ENCODE measurements around the gene FAM169A.
"Not testable (repeated sequence)": the region's sequence is repeated elsewhere in the genome, so short reads cannot be mapped to it uniquely, and the experiment has no call there.

FAM169A gene

DNA sequence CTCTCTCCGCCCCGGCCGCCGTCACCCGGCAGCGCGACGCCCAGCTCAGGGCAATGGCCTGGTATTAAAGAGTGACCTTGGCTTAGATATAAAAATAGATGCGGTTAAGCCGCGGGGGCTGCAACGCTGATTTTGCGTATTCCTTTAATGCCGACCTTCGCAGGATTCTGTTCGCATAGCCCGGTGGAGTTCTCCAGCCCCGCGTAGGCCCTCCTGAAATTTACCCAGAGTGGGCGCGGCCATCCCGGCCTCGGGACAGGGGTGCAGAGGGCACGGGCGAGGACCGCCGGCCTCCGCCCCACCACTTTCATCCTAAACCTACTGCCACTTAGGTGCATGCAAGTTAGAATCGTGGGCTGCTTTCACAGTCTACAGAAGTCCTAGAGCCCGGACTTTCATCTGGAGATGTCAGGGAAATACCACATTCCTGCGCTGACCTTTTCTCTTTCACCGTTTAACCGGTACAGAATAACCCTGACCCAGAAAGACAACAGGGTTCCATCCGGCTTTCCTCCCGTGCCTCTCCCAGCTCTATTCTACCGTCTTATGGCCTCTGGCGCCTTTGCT, 492 bp upstream of the FAM169A start:
- DNase-seq = peak in 1 of 2 experiments; percentile 3

DNA sequence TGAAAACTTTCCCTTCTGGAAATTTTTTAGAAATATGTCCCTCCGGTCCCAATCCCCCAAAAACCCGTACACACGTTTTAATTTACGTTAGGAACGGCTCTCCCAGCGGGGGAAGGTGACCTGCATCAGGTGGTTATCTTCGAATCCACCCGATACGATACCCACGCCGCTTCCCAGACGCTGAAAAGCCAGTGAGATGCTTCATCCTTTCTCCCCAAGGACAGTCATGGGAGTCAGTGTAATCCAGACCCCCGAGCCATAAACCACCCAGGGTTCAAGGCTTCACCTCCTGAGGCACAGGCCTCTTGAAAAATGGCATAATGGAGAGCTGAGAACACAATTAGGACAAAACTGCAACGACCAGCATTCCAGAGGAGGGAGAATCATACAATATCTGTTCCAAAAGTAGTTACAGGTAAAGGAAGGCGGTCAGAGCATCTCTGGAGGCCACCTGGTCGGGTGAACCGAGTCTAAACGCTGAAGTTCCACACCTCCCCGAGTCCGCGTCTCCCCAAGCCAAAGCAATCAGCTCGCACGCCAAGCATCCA, 857 bp downstream of the FAM169A start:
- peak; percentile 10 to 32 for DNase-seq

DNA sequence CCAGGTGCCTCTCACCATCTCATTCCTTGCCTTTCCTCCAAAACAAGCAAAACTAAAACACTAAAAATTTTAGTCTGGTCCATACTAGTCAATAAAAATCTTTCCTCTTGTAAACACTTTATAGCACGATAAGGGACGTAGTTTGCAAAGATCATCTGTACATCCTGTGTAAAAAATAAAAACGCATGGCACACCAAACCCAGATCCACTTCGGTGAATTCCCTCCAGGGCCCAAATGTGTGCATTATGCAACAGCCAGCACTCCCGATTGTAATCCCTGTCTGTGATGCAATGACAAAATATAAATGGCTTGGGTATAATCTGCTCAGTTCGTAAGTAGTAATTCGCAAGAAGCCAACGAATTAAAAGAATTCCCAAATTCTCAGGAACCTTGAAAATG, 1.4 kb downstream of the FAM169A start:
- DNase-seq = no peak

DNA sequence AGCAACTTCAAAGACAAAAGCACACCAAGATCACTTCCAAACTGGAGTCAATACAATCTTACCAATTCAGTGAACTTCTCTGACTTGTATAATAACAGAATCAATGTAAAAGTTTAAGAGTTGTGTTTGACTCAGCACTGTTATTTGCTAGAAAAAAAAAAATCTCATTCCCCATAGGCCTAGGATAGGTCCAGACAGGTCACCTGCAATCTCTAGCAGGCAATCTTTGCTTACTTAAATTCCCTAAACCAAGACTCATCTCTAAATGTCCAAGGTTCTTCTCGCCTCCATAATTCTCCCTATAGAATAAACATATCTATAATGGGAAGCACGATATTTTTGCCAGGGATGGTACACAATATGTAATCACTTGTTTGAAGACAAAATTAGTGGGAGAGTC, 2.5 kb downstream of the FAM169A start:
- no peak for DNase-seq

DNA sequence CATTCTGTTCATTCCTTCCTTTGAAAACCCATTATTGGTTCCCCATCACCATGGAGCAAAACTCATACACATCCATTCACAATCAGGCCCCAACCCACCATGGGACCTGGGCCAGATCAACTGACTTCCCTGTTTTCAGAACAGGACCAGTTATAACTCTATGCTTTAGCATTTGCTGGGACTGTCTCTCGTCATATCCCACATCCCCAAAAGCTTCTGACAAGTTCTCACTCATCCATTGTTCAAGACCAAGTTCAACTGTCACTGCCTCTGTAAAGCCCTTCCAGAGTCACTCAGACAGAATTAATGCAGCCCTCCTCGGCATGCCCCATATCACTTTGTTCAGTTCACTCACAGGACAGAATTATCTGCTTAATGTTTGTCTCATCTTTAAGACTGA, 4.0 kb downstream of the FAM169A start:
- DNase-seq = no peak

DNA sequence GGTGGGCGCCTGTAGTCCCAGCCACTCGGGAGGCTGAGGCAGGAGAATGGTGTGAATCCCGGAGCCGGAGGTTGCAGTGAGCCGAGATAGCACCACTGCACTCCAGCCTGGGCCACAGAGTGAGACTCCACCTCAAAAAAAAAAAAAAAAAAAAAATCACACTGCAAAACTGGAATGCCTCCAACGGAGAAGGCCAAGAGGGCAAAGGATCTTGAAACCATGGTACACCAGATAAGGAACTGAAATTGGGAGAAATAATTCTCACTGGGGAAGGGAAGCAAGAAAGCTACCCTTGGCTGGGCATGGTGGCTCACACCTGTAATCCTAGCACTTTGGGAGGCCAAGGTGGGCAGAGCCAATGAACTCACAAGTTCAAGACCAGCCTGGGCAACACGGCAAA, 9.2 kb downstream of the FAM169A start:
- not testable (repeated sequence) for DNase-seq

DNA sequence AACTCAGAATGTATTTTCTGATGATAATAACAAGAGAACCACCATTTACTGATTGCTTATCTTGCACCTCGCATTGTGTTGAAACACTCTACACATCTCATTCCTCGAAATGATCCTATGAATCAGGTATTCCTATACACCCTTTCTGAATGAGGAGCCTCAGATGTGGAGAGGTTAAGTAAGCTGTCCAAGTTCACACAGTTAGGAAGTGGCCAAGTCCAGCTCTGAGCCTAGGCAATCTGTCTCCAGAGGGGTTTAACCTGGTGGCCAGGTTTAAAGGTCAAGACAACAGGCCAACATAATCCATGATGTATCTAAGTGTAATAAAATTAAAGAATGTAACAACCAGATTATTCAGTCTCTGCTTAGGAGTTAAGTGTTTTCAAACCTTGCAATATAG, 12.9 kb downstream of the FAM169A start:
- no peak for DNase-seq

DNA sequence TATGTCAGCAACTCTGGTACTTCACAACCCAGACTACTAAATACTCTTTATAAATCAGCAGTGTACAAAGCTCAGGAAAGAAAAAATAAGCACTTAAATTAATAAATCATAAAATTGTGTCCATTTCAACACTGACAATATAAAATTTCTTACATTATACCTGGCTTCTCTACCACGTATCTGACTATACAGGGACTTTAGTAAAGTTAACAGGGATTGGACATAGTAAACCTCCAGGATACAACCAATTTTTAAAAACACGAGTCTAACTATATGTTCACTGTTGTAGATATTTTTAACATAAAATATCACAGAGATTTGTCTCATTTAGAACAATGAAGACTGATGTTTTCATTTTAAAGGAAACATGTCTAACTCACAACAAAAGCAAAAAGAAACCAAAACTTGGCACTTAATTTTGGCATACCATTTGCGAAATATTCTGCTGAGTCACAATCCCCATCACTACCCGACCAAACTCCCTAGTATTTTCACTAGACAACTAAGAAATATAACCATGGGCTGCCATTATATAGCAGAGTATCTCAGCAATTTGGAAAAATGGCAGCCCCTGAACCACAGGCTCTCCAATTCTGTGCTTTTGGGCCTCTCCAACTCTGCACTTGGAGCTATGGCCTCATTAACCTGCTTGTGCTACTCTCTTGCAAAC, 14.4 kb downstream of the FAM169A start:
- DNase-seq = no peak

DNA sequence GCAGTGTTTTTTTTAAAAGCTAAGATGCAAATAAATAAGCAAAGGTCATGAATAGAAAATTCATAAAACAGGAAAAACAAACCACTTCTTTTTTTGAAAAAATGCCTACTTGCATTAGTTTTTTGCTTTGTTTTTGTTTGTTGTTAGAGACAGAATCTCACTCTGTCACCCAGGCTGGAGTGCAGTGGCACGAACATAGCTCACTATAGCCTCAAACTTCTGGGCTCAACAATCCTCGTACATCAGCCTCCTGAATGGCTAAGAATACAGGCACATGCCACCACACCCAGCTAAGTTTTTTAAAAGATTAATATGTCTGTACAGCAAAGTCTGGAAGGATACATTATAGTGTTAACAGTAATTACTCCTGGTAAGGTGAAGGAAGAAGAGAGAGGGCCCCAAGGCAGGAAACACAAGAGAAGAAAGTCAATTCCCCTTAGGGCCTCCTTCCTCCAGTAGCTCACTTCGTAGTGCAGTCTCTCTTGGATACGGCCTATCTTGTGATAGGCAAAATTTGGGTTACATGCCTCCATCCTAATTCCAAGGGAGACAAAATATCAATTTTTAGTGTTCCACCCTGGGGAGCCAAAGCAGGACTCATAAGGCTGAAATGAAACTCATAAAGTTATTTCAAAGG, 15.3 kb downstream of the FAM169A start:
- DNase-seq = no peak

DNA sequence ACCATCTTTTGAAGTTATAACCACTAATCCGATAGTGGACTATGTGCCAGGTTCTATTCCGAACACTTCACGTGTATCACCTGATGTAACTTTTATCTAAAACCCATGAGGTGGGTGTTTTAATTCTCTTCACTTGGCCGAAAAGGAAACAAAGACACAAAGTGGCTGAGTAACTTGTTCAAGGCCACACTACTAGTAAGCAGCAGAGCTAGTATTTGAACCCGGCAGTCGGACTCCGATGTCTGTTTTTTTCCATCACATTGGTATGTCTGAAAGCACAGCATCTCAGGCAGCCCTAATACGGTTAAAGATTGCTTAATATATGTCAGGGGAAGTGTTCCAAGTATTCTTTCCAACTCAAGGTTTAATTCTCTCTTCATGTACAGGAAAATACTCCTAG, 16.2 kb downstream of the FAM169A start:
- no peak for DNase-seq

DNA sequence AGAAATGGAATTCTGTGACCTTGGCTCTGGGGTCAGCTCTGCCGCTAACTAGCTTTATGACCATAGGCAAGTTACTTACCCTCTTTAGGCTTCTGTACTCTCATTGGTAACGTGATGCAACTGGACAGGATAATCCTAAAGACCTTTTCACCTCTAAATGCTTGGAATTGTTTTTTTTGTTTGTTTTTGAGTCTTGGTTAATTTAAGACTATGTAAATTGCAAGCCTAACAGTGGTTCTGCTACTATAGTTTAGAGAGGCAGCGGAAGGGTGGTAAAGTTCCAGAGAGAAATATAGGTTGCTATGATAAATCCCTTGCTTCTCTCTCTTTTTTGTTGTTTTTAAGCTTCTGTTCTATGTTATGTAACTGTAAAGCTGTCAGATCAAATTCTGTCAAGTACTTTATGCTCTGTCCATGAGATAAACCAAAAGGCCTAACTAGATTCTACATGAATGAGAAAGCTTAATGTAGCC, 17.6 kb downstream of the FAM169A start:
- DNase-seq = no peak

DNA sequence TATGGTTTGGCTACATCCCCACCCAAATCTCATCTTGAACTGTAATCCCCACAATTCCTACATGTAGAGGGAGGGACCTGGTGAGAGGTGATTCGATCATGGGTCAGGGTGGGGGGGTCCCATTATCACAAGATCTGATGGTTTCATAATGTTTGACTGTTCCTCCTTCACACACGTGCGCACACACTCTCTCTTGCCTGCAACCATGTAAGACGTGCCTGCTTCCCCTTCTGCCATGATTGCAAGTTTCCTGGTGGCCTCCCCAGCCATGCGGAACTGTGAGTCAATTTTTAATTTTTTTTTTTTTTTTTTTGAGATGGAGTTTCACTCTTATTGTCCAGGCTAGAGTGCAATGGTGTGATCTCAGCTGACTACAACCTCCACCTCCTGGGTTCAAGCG, 27.0 kb downstream of the FAM169A start:
- DNase-seq = no peak

DNA sequence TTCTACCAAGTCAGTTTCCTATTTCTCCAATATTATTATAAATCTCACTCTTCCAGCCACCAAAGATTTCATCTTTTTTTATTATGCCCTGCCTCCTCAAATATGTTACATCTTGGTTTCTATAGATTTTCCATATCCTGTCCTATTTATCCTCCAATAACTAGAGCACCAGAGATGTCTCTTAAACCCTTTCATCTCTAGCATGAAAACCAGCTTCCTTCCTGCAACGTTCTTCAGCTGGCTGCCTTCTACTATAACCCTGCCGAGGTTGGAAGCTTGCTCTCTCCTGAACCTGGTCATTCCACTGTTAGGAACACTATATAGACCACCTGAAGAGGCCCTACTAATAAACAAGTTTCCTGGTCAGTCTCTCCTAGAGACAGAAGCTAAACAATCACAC, 27.9 kb downstream of the FAM169A start:
- DNase-seq = no peak

DNA sequence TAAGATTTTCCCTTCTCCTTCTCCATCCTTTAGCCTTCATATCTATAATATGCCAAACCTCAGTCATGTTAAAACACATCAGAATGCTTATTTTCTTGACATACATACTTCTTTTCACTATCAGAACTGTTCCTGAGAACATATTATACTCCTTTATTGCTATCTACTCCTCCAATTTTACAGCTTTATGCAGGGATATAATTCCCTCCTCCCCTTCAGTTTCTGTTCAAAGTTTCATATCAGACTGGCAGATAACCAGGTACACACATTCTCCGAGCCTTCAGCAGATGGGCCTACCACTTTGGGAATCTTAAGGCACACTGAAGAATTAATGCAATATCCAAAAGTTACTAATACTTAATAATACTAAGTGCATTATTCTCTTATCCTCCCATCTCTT, 29.1 kb downstream of the FAM169A start:
- DNase-seq = no peak

DNA sequence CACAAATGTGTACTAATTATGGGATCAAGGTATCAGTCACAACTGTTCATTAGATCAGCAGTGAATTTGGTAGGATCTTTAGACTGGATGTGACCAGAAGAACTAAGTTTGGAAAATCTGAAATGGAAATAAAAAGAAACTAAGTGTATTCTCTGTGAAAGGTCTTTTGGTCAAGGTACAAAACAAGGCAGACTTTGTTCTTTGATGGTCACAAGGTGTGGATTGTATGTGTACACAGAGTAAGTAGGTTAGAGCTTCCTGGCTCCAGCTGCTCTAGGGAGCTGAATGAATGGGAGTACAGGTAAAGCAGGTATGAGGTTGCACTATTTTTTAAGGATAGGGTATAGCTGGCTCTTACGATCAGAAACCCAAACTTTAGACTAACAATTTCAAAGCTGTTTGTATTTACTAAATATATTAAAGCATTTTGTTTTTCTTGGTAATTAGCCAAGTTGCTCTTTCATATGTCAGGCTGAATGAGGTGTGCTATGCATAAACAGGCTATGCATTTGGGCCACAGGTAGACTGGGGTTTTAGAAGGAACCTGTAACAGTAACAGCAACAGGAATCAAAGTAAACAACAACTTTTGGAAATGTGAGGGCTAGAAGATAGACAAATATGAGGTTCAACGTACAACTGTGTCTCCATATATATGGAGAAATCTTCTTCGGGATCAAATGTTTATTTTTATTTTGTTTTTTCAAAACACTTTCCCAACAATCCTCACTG, 32.5 kb downstream of the FAM169A start:
- DNase-seq = peak in 1 of 2 experiments; percentile 41

DNA sequence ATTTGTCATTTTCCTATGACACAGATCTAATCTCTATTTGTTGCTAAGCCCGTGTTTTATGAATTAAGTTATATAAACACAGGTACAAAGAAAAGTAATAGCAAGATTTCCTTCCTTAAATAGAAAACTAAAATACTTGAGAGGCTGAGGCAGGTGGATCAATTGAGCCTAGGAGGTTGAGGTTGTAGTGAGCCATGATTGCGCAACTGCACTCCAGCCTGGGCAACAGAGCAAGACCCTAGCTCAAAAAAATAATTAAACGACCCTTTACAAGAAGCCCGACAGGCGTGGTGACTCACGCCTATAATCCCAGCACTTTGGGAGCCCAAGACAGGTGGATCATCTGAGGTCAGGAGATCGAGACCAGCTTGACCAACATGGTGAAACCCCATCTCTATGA, 36.8 kb downstream of the FAM169A start:
- no peak for DNase-seq

DNA sequence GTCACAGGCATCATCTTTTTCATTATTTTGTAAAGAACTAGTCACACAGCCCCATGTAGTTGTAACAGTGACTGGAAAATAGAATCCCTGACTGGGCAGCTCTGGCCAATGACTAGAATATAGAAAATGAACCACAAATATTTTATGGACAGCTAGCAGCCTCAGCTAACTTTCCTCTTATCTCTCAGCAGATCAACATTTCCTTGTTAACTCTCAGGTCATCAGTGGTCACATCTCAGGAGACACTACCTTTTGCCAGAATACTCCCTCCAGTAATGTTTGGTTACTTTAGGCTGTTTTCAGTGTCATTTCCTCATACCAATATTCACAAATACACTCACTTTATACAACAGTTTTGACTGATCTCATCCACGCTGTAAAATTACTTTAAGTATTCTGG, 43.9 kb downstream of the FAM169A start:
- DNase-seq = no peak

DNA sequence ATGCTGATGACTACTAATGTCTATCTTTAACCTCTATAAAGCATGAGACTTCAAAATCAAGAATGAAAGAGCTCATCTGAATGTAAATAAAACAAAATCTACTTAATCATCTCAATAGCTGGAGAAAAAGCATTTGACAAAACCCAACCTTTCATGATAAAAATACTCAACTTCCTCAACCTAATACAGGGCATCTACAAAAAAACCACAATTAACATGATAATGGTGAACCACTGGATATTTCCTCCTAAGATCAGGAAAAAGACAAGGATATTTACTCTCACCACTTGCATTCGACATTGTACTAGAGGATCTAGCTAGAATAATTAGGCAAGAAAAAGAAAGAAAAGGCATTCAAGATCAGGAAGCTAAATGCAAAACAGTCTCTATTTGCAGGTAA, 49.3 kb downstream of the FAM169A start:
- no peak for DNase-seq

DNA sequence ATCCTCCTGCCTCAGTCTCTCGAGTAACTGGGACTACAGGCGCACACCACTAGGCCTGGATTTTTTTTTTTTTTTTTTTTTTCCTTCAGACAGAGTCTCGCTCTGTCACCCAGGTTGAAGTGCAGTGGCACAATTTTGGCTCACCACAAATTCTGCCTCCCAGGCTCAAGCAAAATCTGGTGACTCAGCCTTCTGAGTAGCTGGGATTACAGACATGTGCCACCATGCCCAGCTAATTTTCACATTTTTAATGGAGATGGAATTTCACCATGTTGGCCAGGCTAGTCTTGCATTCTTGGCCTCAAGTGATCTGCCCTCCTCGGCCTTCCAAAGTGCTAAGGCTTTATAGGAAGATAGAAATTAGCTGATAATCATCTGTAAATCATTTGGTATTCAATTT, 55.3 kb downstream of the FAM169A start:
- no peak for DNase-seq

DNA sequence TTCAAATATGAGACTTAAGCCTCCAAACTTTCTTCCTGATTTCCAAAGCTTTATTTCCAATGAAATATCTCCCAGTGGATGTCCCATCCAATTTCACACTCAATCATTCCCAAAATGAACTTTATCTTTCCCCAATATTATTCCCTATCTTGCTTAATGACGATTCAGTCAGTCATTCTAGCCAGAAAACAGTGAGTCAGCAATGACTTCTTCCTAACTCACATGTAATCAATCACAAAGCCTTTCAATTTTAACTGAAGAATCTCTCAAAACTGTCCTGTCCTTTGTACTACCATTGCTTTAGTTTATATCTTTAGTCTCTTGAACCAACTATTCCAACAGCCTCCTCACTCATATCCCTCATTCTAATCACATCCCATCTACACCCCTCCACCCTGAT, 64.2 kb downstream of the FAM169A start:
- no peak for DNase-seq

DNA sequence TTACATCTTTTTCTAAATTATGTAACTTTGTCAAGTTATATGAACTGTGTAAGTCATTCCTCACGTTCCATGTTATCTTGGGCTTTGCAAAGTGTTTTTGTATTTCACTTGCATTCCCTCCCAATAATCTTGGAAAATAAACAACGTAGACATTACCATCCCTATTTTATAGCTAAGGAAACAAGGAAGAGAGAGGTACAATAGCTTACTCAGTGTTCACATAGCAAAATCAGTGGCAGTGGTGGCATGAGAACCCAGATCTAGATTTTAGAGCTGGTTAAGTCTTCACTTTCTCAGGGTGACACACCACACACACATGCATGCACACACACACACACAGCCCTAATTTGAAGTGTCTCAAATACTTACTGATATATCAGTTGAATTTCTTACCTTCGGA, 65.0 kb downstream of the FAM169A start:
- DNase-seq = no peak

DNA sequence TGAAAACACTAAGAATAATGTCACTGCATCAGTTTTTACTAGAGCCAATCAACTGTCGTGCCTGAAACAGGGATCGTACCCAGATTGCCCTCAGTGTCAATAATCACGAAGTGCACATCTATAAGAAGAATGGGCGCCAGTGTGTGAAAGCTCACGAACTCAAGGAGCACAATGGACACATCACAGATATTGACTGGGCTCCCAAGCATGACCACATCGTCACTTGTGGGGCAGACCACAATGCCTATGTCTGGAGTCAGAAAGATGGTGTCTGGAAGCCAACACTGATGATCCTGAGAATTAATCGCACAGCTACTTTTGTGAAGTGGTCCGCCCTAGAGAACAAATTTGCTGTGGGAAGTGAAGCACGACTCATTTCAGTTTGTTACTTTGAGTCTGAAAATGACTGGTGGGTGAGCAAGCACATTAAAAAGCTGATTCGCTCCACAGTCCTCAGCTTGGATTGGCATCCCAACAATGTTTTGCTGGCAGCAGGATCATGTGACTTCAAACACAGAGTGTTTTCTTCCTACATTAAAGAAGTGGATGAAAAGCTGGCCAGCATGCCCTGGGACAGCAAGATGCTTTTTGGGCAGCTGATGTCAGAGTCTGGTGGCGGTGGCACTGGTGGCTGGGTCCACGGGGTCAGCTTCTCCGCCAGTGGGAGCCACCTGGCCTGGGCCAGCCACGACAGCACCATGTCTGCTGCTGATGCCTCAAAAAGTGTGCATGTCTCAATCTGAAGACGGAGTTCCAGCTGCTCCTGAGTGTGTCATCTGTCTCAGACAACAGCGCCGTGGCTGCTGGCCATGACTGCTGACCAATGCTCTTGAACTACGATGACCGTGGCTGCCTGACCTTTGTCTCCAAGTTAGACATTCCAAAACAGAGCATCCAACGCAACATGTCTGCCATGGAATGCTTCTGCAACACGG, 66.9 kb downstream of the FAM169A start:
- no peak for DNase-seq

Measured in NCI-H2081 (cell line).